GM19328 (cell line): ENCODE results near the gene CARS2.
"Not testable (repeated sequence)": the region's sequence is repeated elsewhere in the genome, so short reads cannot be mapped to it uniquely, and the experiment has no call there.

Experiments
- ATAC-seq: cut with Tn5 transposase; IDR thresholded peaks from one replicate; pipeline ENCODE4 v1.9.1; 2021; ENCODE audit warnings: mild to moderate bottlenecking, moderate library complexity; ENCODE audit not compliant: unreplicated experiment

Gene CARS2

DNA sequence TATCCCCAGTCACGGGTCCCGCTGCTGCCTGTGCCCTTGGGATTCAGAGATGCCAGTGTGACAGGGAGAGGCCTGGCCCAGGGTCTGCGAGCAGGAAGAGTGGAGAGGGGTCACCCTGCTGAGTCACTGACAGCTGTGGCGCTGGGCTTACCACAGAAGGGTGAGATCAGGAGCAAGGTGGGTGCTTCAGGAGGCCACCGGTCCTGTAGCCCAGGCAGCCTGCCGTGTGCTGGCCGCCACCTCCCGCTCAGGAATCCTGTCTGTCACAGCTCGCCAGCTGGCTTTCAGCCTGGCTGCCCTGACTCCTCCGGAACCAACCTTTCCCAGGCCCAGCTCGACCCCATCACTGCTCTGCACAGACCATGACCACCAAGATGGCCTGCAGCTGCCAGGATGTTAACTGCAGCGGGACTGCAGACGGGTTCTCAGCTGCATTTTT, 65.3 kb downstream of the CARS2 start:
- ATAC-seq: no peak

DNA sequence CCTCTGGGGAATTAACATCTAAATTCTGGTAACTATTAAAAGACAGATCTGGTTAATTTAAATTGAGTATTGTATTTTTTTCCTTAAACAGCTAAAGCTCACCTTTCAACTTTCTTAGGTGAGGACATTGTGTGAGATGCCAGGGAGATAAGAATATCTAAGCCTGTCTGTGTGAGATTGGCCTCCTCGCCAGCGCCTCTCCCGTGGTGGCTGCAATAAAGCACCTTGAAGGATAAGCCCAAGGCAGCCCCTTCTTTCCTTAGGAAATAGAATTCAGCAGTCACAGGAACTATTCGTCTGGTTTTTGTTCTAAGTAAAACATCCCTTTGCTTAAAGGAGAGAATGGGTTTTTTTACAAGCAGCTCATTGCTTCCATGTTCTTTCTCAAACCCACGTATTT, 66.0 kb downstream of the CARS2 start:
- no peak for ATAC-seq

DNA sequence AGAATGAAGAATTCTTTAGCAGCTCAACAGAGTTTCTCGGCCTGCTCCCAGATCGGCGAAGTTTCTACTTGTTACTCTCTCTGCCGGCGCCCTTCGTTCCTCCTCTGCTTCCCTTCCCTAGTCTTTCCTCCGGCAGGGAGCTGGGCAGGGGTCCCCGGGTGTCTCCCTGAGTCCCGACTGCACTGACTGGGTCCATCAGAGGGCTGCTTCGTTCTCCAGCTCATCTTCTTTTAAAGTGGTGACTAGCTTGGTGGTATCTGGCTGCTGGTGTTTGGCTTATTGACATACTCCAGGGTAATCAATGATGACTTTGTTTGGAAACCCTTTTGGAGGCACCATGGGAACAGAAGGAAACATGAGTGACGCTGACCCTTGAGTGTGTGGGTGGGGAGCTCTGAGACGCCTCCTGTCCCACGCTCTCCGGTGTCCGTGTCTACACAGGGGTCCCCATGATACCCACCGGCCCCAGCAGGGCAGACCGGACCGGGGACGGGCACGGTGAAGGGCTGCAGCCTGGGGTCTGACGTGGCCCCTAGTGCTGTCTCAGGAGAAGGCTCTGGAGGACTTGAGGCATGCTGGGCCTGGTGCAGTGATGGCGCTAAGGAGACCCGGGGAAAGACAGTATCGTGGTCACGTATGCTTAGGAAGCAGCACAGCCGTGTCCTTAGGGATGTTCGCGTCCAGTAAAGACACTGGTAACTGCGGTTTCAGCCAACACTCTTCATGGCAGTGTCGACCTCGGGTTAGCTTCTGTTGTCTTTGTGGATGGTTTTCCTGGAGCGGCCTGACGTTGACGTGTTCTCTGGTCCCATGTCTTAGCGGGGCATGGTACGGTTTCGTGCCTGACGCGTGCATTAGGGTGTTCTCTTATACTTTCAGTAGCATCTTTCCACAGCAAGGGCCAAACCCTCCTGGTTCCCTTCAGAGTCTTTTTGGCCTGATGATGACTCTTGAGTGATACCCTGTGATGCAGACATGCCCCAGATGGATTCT, 66.8 kb downstream of the CARS2 start:
- ATAC-seq: no peak

DNA sequence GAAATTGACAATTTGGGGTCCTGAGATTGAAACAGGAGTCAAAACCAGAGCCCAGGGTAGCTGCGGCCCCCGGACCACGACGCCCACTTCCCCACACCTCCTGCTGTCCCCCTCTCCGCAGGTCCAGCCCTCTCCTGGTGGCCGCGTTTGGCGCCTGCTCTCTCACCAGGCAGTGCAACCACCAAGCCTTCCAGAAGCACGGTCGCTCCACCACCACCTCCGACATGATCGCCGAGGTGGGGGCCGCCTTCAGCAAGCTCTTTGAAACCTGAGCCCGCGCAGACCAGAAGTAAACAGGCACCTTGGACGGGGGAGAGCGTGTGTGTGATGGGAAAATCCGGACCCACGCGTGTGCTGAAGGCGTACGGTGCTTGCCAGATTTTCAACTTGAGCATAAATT, 67.7 kb downstream of the CARS2 start:
- no peak for ATAC-seq

DNA sequence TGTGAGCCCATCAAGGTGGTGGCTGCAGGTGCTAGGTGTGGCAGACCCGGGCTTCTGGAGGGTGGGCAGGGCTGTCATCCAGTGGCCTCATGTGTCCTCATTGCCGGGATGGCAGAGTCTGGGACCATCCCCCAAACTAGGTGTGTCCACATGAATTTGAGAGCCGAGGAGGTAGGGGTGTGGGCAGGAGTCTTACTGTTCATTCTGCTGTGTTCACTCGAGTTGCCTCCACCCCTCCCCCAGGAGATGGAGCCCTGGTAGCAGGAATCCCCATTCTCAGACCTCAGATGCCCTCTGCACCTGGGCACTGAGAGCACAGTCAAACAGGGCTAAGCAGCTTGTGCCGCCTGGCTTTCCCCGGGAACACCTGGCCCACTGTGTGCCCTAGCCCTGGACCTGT, 68.2 kb downstream of the CARS2 start:
- no peak for ATAC-seq

DNA sequence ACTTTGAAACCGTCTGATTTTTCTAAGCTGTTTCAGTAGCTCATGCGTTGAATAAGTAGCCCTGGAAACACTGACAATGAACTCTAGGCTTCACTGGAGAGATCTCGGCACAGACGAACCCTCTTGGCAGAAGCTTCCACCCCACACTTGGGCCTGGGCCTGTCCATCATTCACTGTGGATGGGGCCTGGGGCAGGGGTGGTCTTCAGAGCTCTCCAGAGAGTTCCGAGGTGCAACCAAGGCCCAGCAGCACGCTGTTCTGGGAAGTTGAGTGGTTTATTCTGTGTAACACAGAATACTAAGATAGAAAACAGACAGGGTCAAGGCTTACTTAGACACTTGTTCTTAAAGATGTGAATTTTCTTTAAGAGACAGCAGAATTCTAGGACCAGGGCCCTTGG, 68.6 kb downstream of the CARS2 start:
- no peak for ATAC-seq

DNA sequence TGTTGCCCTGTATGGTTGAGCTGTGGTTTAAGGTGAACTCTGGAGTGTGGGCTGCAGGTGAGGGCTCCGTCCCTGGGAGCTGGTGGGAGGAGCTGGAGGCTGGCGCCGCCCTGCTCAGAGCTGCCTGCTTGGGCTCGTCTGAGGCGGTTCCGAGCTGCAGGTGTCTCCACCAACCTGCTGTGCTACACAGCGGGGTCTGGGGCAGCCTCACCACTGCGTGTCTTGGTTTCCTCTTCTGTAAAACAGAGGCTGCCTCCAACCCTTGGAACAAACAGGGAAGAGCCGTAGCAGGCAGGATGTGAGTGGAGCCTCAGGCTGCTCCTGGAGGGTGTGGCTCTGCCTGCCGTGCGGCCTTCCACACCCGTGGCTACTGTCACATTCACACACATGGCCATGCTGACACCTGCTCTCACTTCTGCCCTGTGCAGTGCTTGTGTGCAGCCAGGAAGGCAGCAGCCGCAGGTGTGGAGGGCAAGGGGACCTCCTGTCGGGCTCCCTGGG, 69.2 kb downstream of the CARS2 start:
- no peak for ATAC-seq

- no peak for ATAC-seq
Observed at GRCh38 chr13:110636053-110636475, 69.9 kb downstream of the CARS2 start.

DNA sequence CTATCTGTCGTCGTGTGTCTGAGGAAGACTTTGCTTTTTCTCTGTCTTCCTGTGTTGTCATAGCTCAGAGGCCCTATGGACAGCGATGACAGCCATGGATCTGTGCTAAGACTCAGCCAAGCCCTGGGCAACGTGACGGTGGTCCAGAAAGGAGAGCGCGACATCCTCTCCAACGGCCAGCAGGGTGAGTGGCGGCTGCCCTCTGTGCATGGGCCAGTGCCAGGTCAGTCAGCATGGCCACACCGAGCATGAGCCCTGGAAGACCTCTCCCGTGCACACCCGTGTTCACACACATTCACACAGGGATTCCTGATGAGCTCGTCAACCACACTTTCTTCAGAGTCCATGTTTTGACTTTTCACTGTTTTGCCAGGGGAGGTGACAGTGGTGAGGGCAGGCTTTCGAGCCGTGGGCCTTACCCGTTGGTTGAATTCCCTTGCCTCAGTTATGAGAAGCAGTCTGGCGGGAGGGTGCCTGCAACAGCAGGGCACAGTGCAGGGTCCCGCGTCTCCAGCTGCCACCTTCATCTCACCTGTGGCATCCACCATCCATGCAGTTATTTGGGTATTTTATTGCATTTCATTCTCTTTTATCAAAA, 70.4 kb downstream of the CARS2 start:
- no peak for ATAC-seq

DNA sequence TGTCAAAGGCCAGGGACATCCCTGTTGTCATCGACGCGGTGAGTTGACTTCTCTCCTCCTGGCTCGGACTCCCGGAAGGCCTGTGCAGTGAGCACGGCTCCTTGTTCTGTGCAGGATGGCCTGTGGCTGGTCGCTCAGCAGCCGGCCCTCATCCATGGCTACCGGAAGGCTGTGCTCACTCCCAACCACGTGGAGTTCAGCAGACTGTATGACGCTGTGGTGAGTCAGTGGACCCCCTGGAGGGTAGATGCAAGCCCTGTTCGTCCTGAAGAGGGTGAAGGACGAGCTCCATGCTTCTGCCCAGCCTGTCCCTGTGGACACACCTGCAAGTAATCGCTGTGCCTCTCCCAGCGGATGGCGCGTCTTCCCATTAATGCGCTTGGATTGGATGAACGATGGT, 71.4 kb downstream of the CARS2 start:
- ATAC-seq: no peak

GRCh38 chr13:110633776-110634175, 72.1 kb downstream of the CARS2 start:
- ATAC-seq: no peak

DNA sequence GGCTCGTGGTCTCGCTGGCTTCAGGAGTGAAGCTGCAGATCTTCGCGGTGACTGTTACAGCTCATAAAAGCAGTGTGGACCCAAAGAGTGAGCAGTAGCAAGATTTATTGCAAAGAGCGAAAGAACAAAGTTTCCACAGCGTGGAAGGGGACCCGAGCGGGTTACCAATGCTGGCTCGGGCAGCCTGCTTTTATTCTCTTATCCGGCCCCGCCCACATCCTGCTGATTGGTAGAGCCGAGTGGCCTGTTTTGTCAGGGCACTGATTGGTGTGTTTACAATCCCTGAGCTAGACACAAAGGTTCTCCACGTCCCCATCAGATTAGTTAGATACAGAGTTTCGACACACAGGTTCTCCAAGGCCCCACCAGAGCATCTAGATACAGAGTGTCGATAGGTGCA, 73.7 kb downstream of the CARS2 start:
- ATAC-seq: not testable (repeated sequence)

- ATAC-seq: no peak
Observed at GRCh38 chr13:110630566-110631119, 75.3 kb downstream of the CARS2 start.

GRCh38 chr13:110629735-110630134, 76.2 kb downstream of the CARS2 start:
- no peak for ATAC-seq

DNA sequence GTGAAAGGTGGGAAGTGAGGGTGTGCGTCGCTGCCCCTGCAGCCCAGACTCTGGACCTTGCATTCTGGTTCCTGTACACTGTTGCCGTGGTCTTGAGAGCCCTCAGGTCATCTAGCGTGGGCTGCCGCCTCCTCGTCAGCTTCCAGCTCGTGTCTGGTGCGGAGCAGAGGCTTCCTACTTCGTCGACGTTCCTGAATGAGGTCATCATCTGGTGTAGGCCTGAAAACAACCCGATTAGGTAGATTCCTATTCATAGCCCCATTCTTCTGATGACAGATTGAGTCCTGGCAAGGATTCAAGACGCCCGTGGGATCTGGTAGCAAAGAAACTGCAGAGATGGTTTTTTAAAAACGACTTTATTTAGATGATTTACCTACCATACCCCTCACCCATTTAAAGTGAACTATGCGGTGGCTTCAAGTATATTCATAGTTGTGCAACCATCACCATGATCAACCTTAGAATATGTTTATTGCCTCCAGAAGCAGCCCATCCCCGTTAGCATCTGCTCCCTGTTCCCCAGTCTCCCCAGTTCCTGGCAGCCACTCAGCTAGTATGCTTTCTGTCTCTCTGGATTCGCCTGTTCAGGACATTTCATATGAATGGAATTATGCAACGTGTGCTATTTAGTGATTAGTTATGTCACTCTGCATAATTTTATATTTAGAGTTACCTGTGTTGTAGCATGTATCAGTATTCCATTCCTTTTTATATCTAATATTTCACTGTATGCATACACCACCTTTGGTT, 76.8 kb downstream of the CARS2 start:
- no peak for ATAC-seq

DNA sequence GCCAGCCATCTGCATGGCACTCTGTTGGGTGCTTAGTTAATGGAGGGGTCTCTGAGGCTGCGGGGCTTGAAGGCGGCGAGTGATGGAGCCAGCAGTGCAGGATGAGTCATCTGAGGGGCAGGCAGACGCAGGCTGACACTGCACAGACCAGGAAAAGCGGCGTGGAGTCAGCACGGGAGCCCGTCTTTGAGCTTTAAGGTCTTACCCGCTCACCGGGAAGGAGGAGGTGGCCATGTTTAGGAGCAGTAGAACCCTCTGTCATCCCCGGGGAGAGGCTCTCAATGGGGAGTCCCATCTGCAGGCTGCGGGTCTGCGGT, 77.5 kb downstream of the CARS2 start:
- ATAC-seq: no peak

DNA sequence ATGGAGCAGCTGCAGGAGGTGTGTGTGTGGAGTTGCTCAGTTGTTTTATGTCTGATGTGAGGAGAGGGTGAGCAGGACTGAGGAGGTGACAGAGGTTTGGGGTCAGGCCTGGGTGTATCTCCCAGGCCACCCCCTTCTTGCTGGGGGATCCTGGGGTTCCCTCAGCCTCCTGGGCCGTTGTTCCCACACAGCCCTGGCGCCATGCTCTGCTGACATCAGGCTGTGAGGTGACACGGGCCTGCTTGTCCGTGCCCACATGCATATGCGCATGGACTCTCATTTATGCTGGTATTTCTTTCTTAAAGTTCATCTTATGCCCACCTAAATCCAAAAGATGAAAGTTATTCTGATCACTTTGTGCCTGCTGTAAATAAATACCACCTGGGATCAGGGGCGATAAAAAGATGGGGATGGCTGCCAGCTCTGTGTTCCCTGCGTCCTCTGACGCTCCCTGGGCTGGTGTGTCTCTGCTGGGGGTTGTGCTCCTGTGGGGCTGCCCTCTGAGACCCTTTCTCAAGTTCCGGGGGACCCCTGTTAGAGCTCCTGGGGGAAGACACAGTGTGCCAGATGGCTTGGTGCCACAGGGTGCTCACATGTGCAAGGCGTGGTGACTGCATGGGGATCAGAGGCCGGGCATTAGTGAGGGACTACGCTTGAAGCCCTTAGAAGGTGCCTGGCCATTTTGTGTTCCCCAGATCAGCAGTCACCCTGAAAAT, 78.0 kb downstream of the CARS2 start:
- ATAC-seq: no peak

GRCh38 chr13:110627351-110627750, 78.6 kb downstream of the CARS2 start:
- no peak for ATAC-seq

- no peak for ATAC-seq
Observed at GRCh38 chr13:110626521-110626920, 79.4 kb downstream of the CARS2 start.

DNA sequence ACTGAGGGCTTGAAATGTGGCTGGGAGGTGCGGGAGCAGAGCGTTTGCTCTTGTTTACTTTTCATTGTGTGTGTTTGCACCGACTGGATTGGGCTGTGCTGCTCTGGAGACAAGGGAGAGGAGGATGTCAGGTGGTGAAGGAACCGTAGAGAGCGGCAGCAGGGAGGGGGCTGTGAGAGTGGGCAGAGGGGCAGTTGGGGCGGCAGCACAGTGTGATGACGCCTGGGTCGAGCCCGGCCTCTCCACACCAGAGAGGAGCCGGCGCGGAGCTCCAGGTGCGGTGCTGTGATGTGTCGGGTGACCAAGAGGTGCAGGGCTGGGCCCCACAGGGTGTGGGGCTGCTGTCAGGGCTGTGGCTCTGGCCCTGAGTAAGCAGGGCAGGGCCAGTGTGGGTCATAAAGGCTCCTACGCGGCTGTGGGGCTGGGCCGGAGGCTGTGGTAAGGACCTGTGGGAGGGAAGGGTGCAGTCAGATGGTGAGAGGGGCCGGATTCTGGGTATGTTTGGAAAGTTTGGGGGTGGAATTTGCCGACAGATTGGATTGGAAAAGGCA, 80.1 kb downstream of the CARS2 start:
- no peak for ATAC-seq
